BLaER1 treated with 17β-estradiol and CSF1 and Interleukin-3, amounts not matched to agents 10 nM and 100 nM (cell line): ENCODE results near the gene RGCC.

Experiments
- H3K27ac ChIP-seq, 11 experiments: shearing (Covaris generic); formaldehyde crosslinking; 2 replicates each; pipeline ENCODE4 v1.8.1; 2022
- H3K27me3 ChIP-seq, 11 experiments: shearing (Covaris generic); formaldehyde crosslinking; 2 replicates each; pipeline ENCODE4 v1.8.1; 2022
- H3K36me3 ChIP-seq, 11 experiments: shearing (Covaris generic); formaldehyde crosslinking; 2 replicates each; pipeline ENCODE4 v1.8.1; 2022
- H3K4me1 ChIP-seq, 10 experiments: shearing (Covaris generic); formaldehyde crosslinking; 2 replicates each; pipeline ENCODE4 v1.8.1; 2022
- H3K4me2 ChIP-seq, 11 experiments: shearing (Covaris generic); formaldehyde crosslinking; 2 replicates each; pipeline ENCODE4 v1.8.1; 2022
- H3K4me3 ChIP-seq, 10 experiments: shearing (Covaris generic); formaldehyde crosslinking; 2 replicates each; pipeline ENCODE4 v1.8.1; 2022
- H3K9ac ChIP-seq, 11 experiments: shearing (Covaris generic); formaldehyde crosslinking; 2 replicates each; pipeline ENCODE4 v1.8.1; 2022
- H3K9me3 ChIP-seq, 11 experiments: shearing (Covaris generic); formaldehyde crosslinking; replicated peaks in 1 of 11; 2 replicates each; pipeline ENCODE4 v1.8.1; 2022
- H4K20me1 ChIP-seq, 11 experiments: shearing (Covaris generic); formaldehyde crosslinking; 2 replicates each; pipeline ENCODE4 v1.8.1; 2022
- Cebpa-rat ChIP-seq, 11 experiments: shearing (Covaris generic); IDR thresholded peaks; 2 replicates each; pipeline ENCODE4 v1.8.1; 2022

RGCC gene, protein sequence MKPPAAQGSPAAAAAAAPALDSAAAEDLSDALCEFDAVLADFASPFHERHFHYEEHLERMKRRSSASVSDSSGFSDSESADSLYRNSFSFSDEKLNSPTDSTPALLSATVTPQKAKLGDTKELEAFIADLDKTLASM

DNA sequence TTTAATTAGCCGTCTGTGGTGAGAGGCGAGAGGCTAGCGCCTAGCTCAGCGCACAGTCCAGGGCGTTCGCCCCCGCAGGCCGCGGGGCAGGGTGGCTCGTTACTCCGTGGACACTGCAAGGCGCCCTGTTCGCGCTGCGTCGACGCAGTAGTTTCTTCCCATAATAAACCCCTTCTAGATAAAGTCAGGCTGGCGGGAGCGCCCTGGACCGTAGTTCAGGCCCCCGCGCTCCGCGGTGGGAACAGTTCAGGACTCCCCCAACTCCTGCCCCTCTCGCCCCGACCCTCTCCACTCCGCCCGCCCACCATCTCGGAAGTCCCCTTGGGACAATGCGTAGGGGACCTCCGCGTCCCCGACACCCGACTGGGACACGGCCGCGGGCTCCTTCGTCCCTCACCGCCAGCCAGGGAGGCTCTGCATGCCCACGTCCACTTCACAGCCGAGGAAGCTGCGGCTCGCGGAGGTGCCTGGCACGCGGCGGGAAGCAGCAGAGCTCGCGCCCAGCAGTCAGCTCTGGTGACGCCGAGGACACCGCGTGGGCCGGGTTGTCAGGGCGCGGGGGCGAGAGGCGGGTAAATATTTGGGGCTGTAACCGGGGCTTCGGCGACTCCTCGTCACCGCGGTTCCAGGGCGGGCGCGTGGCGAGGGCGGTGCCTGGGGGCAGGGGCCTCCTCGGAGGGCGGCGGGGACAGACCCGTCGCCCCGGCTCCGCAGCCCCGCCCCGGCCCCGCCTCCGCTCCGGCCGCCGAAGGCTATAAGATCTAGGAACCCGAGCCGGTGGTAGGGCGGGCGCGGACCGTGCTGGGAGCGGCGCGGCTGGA, at the start of gene RGCC:
Gene RGCC (plus strand): TSS at position 783 of the 821 bp plus-strand sequence. CDS start 158 bp downstream, outside the sequence.
- H3K9me3 ChIP-seq: peaks cover 0 to 27% (median 18%) of the 10 kb centered on the region in 11 experiments; a peak in 20 of 22 replicates
- peak within 1 kb of the TSS; percentile 43 to 89 (median 62); a peak in 19 of 22 replicates for H3K9ac ChIP-seq
- H3K27me3 ChIP-seq: peaks cover 45 to 67% (median 62%) of the 10 kb centered on the region in 11 experiments
- peak within 1 kb of the TSS in 5 of 11 experiments; percentile 6 to 82 (median 62); a peak in 7 of 22 replicates for H3K27ac ChIP-seq
- no peak for TF ChIP-seq Cebpa-rat (IDR thresholded peaks at IDR 0.05)
- peak within 1 kb of the TSS; percentile 57 to 75 (median 66) for H3K4me3 ChIP-seq
- peaks cover 0 to 11% (median 0%) of the 10 kb centered on the region in 11 experiments; a peak in 3 of 22 replicates for H4K20me1 ChIP-seq
- peak within 1 kb of the TSS; percentile 95 to 99 (median 98) for H3K4me2 ChIP-seq
- peaks cover 14 to 44% (median 22%) of the 10 kb centered on the region in 10 experiments for H3K4me1 ChIP-seq
- no peaks in the 10 kb centered on the region; a peak in 1 of 22 replicates for H3K36me3 ChIP-seq

DNA sequence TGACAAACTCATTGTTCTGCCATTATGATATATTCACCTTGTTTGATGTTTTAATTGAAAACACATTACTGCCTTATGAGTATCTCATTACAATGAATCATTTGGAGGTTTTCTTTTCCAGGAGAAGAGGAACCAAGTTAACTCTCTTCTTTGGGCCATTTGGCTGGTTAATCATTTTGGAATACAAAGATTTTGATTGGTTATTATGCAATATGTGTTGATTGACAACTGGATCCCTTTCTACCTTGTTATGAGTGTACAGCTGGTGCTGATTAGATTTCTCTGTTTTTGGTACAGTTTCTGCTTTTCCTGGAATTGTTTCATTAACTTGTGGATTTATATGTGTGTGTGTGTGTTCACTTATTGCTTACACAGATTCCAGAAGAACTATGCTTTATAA, 49.2 kb upstream of the RGCC start:
- Histone ChIP-seq H4K20me1 (no peaks in the 10 kb centered on the region), H3K9ac (no peak overlapping the region), H3K27ac (no peak overlapping the region), H3K27me3 (no peaks in the 10 kb centered on the region), H3K4me2 (no peak overlapping the region), H3K36me3 (no peaks in the 10 kb centered on the region), H3K4me3 (no peak overlapping the region), H3K9me3 (peaks cover 0 to 8% (median 0%) of the 10 kb centered on the region in 11 experiments; a peak in 3 of 22 replicates), H3K4me1 (no peaks in the 10 kb centered on the region)
- TF ChIP-seq Cebpa-rat (IDR thresholded peaks at IDR 0.05): no peak

DNA sequence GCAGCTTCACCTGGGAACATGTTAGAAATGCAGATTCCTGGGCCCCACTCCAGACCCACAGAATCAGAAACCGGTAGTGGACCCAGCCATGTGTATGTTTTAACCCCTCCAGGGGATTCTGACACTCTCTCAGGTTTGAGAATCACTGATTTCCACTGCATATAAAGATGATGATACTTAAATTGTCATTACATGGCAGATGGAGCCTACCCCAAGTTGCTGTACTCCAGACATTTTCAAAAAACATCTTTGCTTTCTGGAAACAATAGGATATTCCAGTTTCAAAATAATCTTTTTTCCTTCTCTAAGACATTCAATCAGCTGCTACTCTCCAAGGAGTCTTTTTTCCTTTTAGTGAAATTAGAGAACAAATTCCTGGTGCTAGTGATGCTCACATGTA, 48.6 kb upstream of the RGCC start:
- TF ChIP-seq Cebpa-rat (IDR thresholded peaks at IDR 0.05): no peak
- Histone ChIP-seq H3K27me3 (no peaks in the 10 kb centered on the region), H3K27ac (no peak overlapping the region), H3K4me3 (no peak overlapping the region), H3K4me1 (no peaks in the 10 kb centered on the region), H4K20me1 (no peaks in the 10 kb centered on the region), H3K4me2 (no peak overlapping the region), H3K9ac (no peak overlapping the region), H3K9me3 (peaks cover 0 to 4% (median 0%) of the 10 kb centered on the region in 11 experiments; a peak in 3 of 22 replicates), H3K36me3 (no peaks in the 10 kb centered on the region)

DNA sequence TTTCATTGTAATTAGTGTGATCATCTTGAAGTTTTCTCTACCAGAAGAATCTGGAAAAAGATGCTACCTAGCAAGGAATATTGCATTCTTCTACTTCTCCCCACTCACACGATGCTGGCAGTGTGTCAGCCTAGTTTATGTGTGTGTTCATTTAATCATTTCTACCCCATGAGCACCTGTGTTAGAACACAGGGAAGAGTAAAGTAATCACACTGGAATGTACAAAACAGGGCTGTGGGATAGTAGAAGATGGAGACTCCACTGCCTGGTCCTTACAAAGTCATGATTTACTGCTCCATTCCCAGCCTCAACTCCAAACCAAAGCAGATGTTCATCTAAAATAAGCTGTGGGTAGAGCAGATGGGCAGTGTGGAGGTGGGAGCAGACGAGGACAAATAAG, 47.7 kb upstream of the RGCC start:
- H3K9ac ChIP-seq: no peak overlapping the region
- no peaks in the 10 kb centered on the region for H3K36me3 ChIP-seq
- no peaks in the 10 kb centered on the region for H4K20me1 ChIP-seq
- no peak overlapping the region for H3K4me3 ChIP-seq
- no peak for TF ChIP-seq Cebpa-rat (IDR thresholded peaks at IDR 0.05)
- no peak overlapping the region for H3K4me2 ChIP-seq
- H3K27me3 ChIP-seq: no peaks in the 10 kb centered on the region
- no peaks in the 10 kb centered on the region for H3K4me1 ChIP-seq
- no peaks in the 10 kb centered on the region for H3K9me3 ChIP-seq
- H3K27ac ChIP-seq: no peak overlapping the region

DNA sequence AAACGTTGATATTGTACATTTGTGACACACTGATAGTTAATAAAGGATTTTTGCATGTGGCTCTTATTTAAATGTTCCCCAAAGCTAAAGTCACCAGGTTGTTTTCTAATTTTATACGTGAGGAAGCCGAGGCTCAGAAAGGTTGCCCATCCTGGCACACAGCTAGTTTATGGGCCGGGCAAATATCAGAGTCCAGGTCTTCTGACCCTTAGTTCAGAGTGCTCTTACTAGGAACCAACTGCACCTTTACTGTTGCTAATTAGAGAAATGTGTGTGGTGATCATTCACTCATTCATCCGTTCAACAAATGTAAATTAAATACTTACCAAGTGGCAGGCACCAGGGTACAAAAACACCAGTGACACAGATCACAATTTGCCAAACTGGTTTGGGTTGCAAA, 46.3 kb upstream of the RGCC start:
- TF ChIP-seq Cebpa-rat (IDR thresholded peaks at IDR 0.05): no peak
- Histone ChIP-seq H3K9ac (no peak overlapping the region), H3K4me1 (no peaks in the 10 kb centered on the region), H3K27ac (no peak overlapping the region), H3K4me2 (no peak overlapping the region), H3K9me3 (0 out of 22 replicates have a peak, but pooled peaks cover 0 to 7% (median 0%) of the 10 kb centered on the region in 11 experiments), H3K36me3 (no peaks in the 10 kb centered on the region), H3K4me3 (no peak overlapping the region), H4K20me1 (no peaks in the 10 kb centered on the region), H3K27me3 (no peaks in the 10 kb centered on the region)

DNA sequence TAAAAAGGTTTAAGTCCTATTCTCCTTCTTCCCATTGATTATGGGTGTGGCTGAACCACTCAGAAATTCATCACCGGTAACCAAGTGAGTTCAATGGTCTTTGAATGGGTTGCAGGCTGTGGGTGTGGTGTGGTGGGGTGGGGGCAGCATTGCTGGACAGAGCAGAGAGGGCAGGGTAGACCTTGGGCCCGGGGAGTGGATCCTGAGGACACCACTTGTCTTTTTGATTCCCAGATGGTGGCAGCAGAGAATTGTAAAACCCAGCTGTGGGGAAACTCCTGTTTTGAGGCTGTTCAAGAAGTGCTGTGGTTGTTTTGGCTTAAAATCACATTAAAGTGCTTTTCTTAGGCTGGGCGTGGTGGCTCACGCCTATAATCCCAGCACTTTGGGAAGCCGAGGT, 45.8 kb upstream of the RGCC start:
- Histone ChIP-seq H3K4me2 (no peak overlapping the region), H3K9ac (no peak overlapping the region), H3K27ac (no peak overlapping the region), H3K4me3 (no peak overlapping the region), H4K20me1 (no peaks in the 10 kb centered on the region), H3K36me3 (no peaks in the 10 kb centered on the region), H3K27me3 (no peaks in the 10 kb centered on the region), H3K4me1 (no peaks in the 10 kb centered on the region), H3K9me3 (0 out of 22 replicates have a peak, but pooled peaks cover 0 to 9% (median 0%) of the 10 kb centered on the region in 11 experiments)
- TF ChIP-seq Cebpa-rat (IDR thresholded peaks at IDR 0.05): no peak

DNA sequence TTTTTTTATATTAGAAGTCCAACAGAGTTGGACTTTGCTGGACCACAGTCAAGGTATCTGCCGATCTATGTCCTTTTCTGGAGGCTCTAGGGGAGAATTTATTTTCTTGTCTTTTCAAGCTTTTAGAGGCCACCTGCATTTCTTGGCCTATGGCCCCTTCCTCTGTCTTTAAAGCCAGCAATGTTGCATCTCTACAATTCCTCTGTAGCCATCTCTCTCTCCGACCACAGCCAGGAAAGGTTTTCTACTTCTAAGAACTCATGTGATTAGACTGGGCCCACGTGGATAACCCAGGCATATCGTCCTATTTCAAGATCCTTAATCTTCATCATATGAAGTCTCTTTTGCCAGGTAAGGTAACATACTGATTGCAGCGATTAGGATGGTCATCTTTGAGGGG, 43.5 kb upstream of the RGCC start:
- no peaks in the 10 kb centered on the region for H4K20me1 ChIP-seq
- no peak overlapping the region for H3K27ac ChIP-seq
- no peak overlapping the region for H3K4me2 ChIP-seq
- H3K9ac ChIP-seq: no peak overlapping the region
- H3K36me3 ChIP-seq: no peaks in the 10 kb centered on the region
- TF ChIP-seq Cebpa-rat (IDR thresholded peaks at IDR 0.05): no peak
- H3K9me3 ChIP-seq: 0 out of 22 replicates have a peak, but pooled peaks cover 0 to 9% (median 0%) of the 10 kb centered on the region in 11 experiments
- H3K4me1 ChIP-seq: peaks cover 0 to 4% (median 0%) of the 10 kb centered on the region in 10 experiments; a peak in 2 of 20 replicates
- no peak overlapping the region for H3K4me3 ChIP-seq
- H3K27me3 ChIP-seq: no peaks in the 10 kb centered on the region

DNA sequence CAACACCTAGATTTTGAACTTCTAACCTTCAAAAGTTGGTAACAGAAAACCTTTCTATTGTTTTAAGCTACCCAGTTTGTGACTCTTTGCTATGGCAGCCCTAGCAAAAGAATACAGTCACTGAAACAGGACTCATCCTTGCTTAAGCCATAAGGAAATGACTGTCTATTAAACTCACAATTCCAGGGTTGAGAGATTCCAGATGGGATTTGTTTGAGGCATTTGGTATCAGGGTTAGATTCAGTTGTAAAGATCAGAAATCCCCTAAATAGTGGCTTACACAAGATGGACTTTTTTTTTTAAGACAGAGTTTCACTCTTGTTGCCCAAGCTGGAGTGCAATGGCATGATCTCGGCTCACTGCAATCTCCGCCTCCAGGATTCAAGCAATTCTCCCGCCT, 41.1 kb upstream of the RGCC start:
- no peak overlapping the region for H3K4me3 ChIP-seq
- H3K4me2 ChIP-seq: no peak overlapping the region
- TF ChIP-seq Cebpa-rat (IDR thresholded peaks at IDR 0.05): no peak
- H3K4me1 ChIP-seq: peaks cover 0 to 4% (median 0%) of the 10 kb centered on the region in 10 experiments; a peak in 2 of 20 replicates
- no peak overlapping the region for H3K9ac ChIP-seq
- no peak overlapping the region for H3K27ac ChIP-seq
- no peaks in the 10 kb centered on the region for H3K36me3 ChIP-seq
- H3K27me3 ChIP-seq: no peaks in the 10 kb centered on the region
- no peaks in the 10 kb centered on the region for H4K20me1 ChIP-seq
- 0 out of 22 replicates have a peak, but pooled peaks cover 0 to 9% (median 0%) of the 10 kb centered on the region in 11 experiments for H3K9me3 ChIP-seq

DNA sequence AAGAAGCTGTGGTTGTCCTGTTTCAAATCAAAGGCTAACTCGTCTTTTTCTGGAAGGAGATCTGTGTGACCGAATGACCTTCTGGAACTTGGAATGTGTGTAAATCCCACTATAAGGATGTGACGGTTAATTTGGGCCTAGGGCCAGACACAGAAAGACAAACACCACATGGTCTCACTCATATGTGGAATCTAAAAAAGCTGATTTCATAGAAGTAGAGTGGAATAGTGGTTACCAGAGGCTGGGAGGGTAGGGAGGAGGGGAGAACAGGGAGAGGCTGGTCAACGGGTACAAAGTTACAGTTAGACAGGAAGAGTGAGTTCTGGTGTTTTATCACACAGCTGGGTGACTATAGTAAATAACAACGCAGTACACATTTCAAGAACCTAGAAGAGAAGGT, 39.3 kb upstream of the RGCC start:
- no peak for TF ChIP-seq Cebpa-rat (IDR thresholded peaks at IDR 0.05)
- Histone ChIP-seq H3K4me3 (no peak overlapping the region), H3K36me3 (no peaks in the 10 kb centered on the region), H3K4me2 (no peak overlapping the region; a peak in 1 of 22 replicates), H4K20me1 (no peaks in the 10 kb centered on the region), H3K27me3 (no peaks in the 10 kb centered on the region), H3K4me1 (peaks cover 0 to 4% (median 0%) of the 10 kb centered on the region in 10 experiments; a peak in 2 of 20 replicates), H3K27ac (no peak overlapping the region), H3K9ac (no peak overlapping the region), H3K9me3 (0 out of 22 replicates have a peak, but pooled peaks cover 0 to 9% (median 0%) of the 10 kb centered on the region in 11 experiments)
